ENCODE results near the gene SOAT1.
A peak's percentile ranks its signal among the peaks of the same experiment; 100 is the strongest.
"Not testable (repeated sequence)": the region's sequence is repeated elsewhere in the genome, so short reads cannot be mapped to it uniquely, and the experiment has no call there.

The SOAT1 gene

DNA sequence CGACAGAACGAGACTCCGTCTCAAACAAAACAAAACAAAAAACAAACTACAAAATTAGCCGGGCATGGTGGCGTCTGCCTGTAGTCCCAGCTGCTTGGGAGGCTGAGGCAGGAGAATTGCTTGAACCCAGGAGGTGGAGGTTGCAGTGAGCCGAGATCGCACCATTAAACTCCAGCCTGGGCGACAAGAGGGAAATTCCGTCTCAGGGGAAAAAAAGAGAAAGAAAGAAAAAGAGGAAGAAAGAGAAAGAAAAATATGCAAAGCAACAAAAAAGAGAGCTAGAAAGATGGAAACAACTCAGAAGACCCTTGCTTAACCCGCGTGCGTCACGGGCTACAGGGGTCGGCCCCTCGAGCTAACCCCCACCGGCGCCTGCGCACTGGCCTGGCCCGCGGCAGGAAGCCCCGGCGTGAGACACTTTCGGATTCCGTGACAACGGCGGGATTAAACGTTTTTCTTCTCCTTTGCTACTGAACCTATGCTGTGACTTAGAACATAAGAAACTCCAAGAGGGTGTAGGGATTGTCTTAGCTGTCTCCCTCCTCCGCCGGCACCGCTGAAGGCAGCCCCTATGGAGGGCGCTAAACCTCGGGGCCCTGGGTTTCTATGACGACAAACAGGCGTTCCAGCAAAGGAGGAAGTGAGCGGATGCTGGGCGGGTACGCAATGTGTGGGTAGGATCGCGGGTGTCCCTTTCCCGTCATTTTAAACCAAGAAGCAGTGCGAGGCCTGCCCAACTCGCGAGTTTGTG is 71.9 kb downstream of the SOAT1 start, which contains the start of gene AXDND1:
TSS of gene AXDND1 (plus strand) at position 630 of the 751 bp plus-strand sequence. CDS start 539 bp downstream, outside the sequence.
- peak; percentile 89 for DNase-seq

- no peak for DNase-seq
Observed at GRCh38 chr1:179366093-179366800, 72.7 kb downstream of the SOAT1 start.

- peak; percentile 76 for DNase-seq
Observed at GRCh38 chr1:179369751-179370341, 76.2 kb downstream of the SOAT1 start.

DNA sequence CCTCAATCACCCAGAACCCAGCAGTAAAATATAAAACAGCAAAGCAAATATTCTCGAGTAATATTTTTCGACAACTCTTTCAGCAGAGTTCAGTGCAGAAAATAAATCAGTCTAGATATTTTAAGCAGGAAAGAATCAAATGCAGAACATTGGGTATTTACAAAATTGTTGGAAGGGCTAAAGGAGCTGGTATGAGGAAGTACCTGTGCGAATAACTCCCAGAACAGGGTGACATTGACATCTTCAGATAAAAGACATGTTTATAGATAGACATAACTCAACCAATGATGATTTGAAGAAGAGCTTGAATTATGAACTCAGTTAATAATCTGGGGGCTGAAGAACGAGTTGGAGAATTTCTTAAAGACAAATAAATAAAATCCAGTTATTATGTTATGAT is 78.6 kb downstream of the SOAT1 start:
- no peak for DNase-seq

- no peak for DNase-seq
Observed at GRCh38 chr1:179376223-179376622, 82.6 kb downstream of the SOAT1 start.

GRCh38 chr1:179380299-179380698 is 86.7 kb downstream of the SOAT1 start:
- no peak for DNase-seq

DNA sequence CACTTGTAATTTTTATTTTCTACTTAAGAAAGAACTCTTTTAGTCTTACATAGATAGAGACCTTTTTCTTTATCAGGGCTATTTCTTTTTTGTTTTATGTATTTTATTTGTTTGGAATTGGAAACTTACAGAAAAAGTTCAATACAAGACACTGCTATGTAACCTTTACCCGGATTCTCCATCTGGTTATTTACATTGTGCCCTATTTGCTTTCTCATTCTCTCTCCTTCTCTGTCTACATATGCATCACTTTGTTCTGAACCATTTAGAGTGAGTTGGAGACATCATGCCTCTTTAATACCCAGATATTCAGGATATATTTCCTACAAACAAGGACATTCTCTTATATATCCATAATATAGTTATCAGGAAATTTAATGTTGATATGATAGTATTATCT is 90.4 kb downstream of the SOAT1 start:
- DNase-seq, result no peak

DNA sequence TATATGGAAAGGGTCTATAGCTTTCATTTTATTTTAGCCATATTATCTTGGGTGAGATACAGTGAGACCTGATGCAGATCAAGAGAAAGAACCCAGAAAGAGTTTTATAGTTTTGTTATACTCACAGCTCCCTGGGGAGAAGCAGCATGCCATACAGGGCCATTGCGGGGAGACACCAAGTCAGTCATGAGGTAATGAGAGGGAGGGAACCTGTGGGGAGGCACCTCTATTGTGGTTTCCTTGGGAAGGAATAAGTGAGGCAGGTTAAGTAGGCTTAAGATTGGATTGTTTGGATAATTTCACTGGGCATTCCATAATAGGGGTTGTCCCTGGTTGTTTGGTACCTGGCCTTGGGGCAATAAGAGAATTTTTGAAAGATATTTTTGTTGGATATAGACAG is 91.9 kb downstream of the SOAT1 start:
- DNase-seq, result no peak

GRCh38 chr1:179393721-179394120 is 100.1 kb downstream of the SOAT1 start:
- DNase-seq, result no peak

DNA sequence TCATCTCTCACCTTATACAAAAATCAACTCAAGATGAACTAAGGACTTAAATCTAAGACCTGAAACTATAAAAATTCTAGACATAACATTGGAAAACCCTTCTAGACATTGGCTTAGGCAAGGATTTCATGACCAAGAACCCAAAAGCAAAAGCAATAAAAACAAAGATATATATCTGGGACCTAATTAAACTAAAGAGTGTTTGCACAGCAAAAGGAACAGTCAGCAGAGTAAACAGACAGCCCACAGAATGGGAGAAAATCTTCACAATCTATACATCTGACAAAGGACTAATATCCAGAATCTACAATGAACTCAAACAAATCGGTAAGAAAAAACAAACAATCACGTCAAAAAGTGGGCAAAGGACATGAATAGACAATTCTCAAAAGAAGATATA is 105.8 kb downstream of the SOAT1 start:
- not testable (repeated sequence) for DNase-seq

Measured in activated CD4-positive, alpha-beta T cell treated with anti-CD3 and anti-CD28 coated beads, Interleukin-2, amount 50 U/mL, for 16 hours (primary cell).